Thymus (tissue), 11 donors: ENCODE results near the gene NUP98. TPM values are rescaled to one million over a fixed set of nuclear protein-coding genes. Genes with fewer than 3 reads are reported as not detected.

ENCODE experiments used
- DNase-seq, 9 donors: peaks; one replicate each; pipeline ENCODE4 v3.0.0-alpha.2; 2013; ENCODE audit warnings: low spot score in 9 of 9, low read depth in 6 of 9, missing footprints in 1 of 9
- H3K27ac ChIP-seq, 2 donors: one replicate each; pipeline ENCODE4 v1.5.1; 2013; ENCODE audit warnings: control low read depth in 1 of 2, low read depth in 1 of 2, low read length in 1 of 2, mild to moderate bottlenecking in 1 of 2, moderate library complexity in 1 of 2
- H3K27me3 ChIP-seq, 2 donors: one replicate each; pipeline ENCODE4 v1.5.1; 2013; ENCODE audit warnings: low read length in 1 of 2; ENCODE audit not compliant: control insufficient read depth in 2 of 2, insufficient read depth in 1 of 2
- H3K36me3 ChIP-seq, 2 donors: one replicate each; pipeline ENCODE4 v1.5.1; 2013; ENCODE audit warnings: low read length in 1 of 2, mild to moderate bottlenecking in 1 of 2, moderate library complexity in 1 of 2; ENCODE audit not compliant: control insufficient read depth in 2 of 2, insufficient read depth in 2 of 2
- H3K4me1 ChIP-seq, 2 donors: one replicate each; pipeline ENCODE4 v1.5.1; 2013; ENCODE audit warnings: low read length in 2 of 2; ENCODE audit not compliant: control insufficient read depth in 2 of 2, insufficient read depth in 2 of 2
- H3K4me3 ChIP-seq, 2 donors: one replicate each; pipeline ENCODE4 v1.5.1; 2013; ENCODE audit warnings: low read length in 2 of 2, control low read depth in 1 of 2, mild to moderate bottlenecking in 1 of 2
- H3K9me3 ChIP-seq, 2 donors: one replicate each; pipeline ENCODE4 v1.5.1; 2013; ENCODE audit warnings: low read length in 1 of 2, mild to moderate bottlenecking in 1 of 2; ENCODE audit not compliant: control insufficient read depth in 2 of 2, insufficient read depth in 1 of 2
- WGBS: extraction: QIAGEN DNeasy Blood & Tissue Kit; methylation state at CpG from one replicate; pipeline ENCODE4 v1.1.7; 2013; 5-methylcytosine and 5-hydroxymethylcytosine counted together
- polyA plus RNA-seq: library from polyadenylated mRNA; stranded (reverse); fragments of 200-250 nt; gene quantifications from one replicate; pipeline ENCODE4 v1.2.3, GENCODE V29; 2013
- total RNA-seq: library from RNA; stranded (reverse); fragments of 120-200 nt; gene quantifications from one replicate; pipeline ENCODE4 v1.2.4, GENCODE V29; 2013
- donor health status: healthy.

NUP98 gene
- total and polyA plus RNA-seq, 2 donors, result 23.0 to 59.0 TPM

- Histone ChIP-seq H3K9me3 (no peaks in the 10 kb centered on the region), H3K36me3 (peaks cover 26 to 74% of the 10 kb centered on the region in 2 donors), H3K27me3 (no peaks in the 10 kb centered on the region), H3K4me1 (no peaks in the 10 kb centered on the region), H3K27ac (no peak overlapping the region), H3K4me3 (no peak overlapping the region)
- DNase-seq, result peak in 1 of 9 donors; percentile 16
- WGBS, result 95% methylated on average over 1 of the region's 1 CpG
Observed at GRCh38 chr11:3709977-3710376, 87.4 kb downstream of the NUP98 start.

DNA sequence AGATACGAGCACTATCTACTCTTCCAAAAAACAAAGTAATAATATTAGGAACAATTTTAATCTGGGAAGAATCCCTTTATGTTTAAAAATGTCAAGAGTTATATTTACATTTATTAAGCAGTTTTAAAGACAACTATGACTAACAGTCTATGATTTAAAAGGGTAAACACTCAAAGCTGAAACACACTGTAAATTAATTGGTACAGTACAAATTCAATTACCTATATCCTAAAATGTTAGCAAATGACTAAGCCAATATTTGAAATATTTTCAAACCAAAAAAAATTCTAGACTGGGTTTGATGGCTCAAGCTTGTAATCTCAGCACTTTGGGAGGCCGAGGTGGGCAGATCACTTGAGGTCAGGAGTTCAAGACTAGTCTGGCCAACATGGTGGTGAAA lies 90.2 kb downstream of the NUP98 start:
- 98% methylated on average over 2 of the region's 2 CpGs for WGBS
- H3K36me3 ChIP-seq, result peaks cover 25 to 71% of the 10 kb centered on the region in 2 donors
- H3K4me1 ChIP-seq, result no peaks in the 10 kb centered on the region

GRCh38 chr11:3703383-3703782 lies 94.0 kb downstream of the NUP98 start:
- Histone ChIP-seq H3K27ac (no peak overlapping the region), H3K27me3 (no peaks in the 10 kb centered on the region), H3K4me1 (no peaks in the 10 kb centered on the region), H3K4me3 (no peak overlapping the region), H3K36me3 (peaks cover 42 to 79% of the 10 kb centered on the region in 2 donors), H3K9me3 (no peaks in the 10 kb centered on the region)
- WGBS, result 96% methylated on average over 3 of the region's 3 CpGs
- no peak for DNase-seq

More for the DNA sequence above, 90.2 kb downstream of the NUP98 start:
- Histone ChIP-seq H3K4me3 (no peak overlapping the region), H3K27ac (no peak overlapping the region), H3K27me3 (no peaks in the 10 kb centered on the region), H3K9me3 (no peaks in the 10 kb centered on the region)
- DNase-seq, result no peak

DNA sequence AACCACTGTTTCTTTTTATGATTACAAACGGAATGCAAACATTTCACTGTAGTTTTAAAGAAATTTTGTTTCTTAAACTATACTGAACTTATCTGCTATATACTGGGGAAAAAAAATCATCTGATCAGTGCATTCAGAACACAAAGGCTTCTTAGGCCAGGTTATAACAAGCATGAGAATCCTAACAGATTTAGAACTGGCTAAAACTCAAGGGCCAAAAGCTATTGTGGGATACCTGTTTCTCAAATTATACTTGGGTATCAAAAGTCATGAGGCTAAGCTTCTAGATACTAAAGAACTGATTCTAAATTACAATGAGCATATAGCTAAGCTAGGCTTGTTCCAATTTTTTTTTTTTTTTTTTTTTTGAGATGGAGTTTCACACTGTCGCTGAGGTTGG lies 96.4 kb downstream of the NUP98 start:
- 96% methylated on average over 2 of the region's 2 CpGs for WGBS
- no peaks in the 10 kb centered on the region for H3K4me1 ChIP-seq
- no peak overlapping the region for H3K4me3 ChIP-seq
- no peak for DNase-seq
- peaks cover 50 to 78% of the 10 kb centered on the region in 2 donors for H3K36me3 ChIP-seq
- no peaks in the 10 kb centered on the region for H3K27me3 ChIP-seq
- no peaks in the 10 kb centered on the region for H3K9me3 ChIP-seq
- no peak overlapping the region for H3K27ac ChIP-seq

GRCh38 chr11:3700410-3700809 lies 96.9 kb downstream of the NUP98 start:
- H3K36me3 ChIP-seq, result peaks cover 52 to 78% of the 10 kb centered on the region in 2 donors
- DNase-seq, result no peak
- no peaks in the 10 kb centered on the region for H3K27me3 ChIP-seq
- no peak overlapping the region for H3K4me3 ChIP-seq
- H3K4me1 ChIP-seq, result no peaks in the 10 kb centered on the region
- no peak overlapping the region for H3K27ac ChIP-seq
- no peaks in the 10 kb centered on the region for H3K9me3 ChIP-seq
- WGBS, result 94% methylated on average over 2 of the region's 2 CpGs

GRCh38 chr11:3686751-3687150 lies 110.6 kb downstream of the NUP98 start:
- H3K4me1 ChIP-seq, result no peaks in the 10 kb centered on the region
- H3K4me3 ChIP-seq, result no peak overlapping the region
- H3K9me3 ChIP-seq, result no peaks in the 10 kb centered on the region
- peaks cover 46 to 76% of the 10 kb centered on the region in 2 donors for H3K36me3 ChIP-seq
- H3K27me3 ChIP-seq, result no peaks in the 10 kb centered on the region
- H3K27ac ChIP-seq, result no peak overlapping the region
- DNase-seq, result no peak
- WGBS, result over 99% methylated on average over 4 of the region's 4 CpGs

- DNase-seq, result no peak
- Histone ChIP-seq H3K9me3 (no peaks in the 10 kb centered on the region), H3K27me3 (no peaks in the 10 kb centered on the region), H3K4me3 (no peak overlapping the region), H3K36me3 (peaks cover 47 to 76% of the 10 kb centered on the region in 2 donors), H3K4me1 (no peaks in the 10 kb centered on the region), H3K27ac (no peak overlapping the region)
- 99% methylated on average over 7 of the region's 7 CpGs for WGBS
Observed at GRCh38 chr11:3685923-3686322, 111.4 kb downstream of the NUP98 start.

DNA sequence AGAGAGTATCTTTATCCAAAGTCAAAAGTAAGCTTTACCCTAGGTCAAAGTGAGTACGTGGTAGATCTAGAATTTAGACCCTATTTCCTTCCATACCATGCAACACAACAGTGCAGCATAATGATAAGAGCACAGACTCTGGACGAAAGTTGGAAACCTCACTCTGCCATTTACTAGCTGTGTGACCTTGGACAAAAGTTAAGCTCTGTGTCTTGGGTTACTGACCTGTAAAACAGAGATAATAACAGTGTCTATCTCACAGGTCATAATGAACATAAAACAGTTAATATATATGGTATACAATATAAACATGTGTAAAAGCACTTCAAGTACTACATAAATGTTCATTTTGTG lies 112.6 kb downstream of the NUP98 start:
- 98% methylated on average over 2 of the region's 2 CpGs for WGBS
- Histone ChIP-seq H3K36me3 (peaks cover 56 to 85% of the 10 kb centered on the region in 2 donors), H3K9me3 (no peaks in the 10 kb centered on the region), H3K27me3 (no peaks in the 10 kb centered on the region), H3K4me1 (no peaks in the 10 kb centered on the region), H3K27ac (no peak overlapping the region), H3K4me3 (no peak overlapping the region)
- DNase-seq, result no peak

GRCh38 chr11:3684129-3684818 lies 113.1 kb downstream of the NUP98 start:
- 98% methylated on average over 12 of the region's 12 CpGs for WGBS
- H3K27me3 ChIP-seq, result no peaks in the 10 kb centered on the region
- H3K9me3 ChIP-seq, result no peaks in the 10 kb centered on the region
- no peak overlapping the region for H3K27ac ChIP-seq
- no peak for DNase-seq
- no peaks in the 10 kb centered on the region for H3K4me1 ChIP-seq
- H3K4me3 ChIP-seq, result no peak overlapping the region
- H3K36me3 ChIP-seq, result peaks cover 56 to 84% of the 10 kb centered on the region in 2 donors
